H1 (cell line): ENCODE results near the gene PPIP5K1. TPM values are rescaled to one million over a fixed set of nuclear protein-coding genes. Genes with fewer than 3 reads are reported as not detected.
A peak's percentile ranks its signal among the peaks of the same experiment; 100 is the strongest.

Source experiments
- JUND ChIP-seq: IDR thresholded peaks from 2 replicates; pipeline ENCODE4 v1.6.1; 2011; ENCODE audit warnings: mild to moderate bottlenecking, improper control_type of control experiment, low read length
- PHF8 ChIP-seq: fragments of 200-600 bp; sonication (generic); conservative IDR thresholded peaks from 2 replicates; pipeline ENCODE4 v1.7.1; 2012; ENCODE audit warnings: low read depth, mild to moderate bottlenecking, inconsistent platforms, low read length, moderate library complexity
- RBBP5 ChIP-seq: IDR thresholded peaks from 2 replicates; pipeline ENCODE4 v1.7.1; 2012; ENCODE audit warnings: low read depth, mild to moderate bottlenecking, inconsistent platforms, low read length, moderate library complexity, borderline replicate concordance
- RXRA ChIP-seq: IDR thresholded peaks from 2 replicates; pipeline ENCODE4 v1.6.1; 2011; ENCODE audit warnings: low read depth, mild to moderate bottlenecking, low read length, moderate library complexity; ENCODE audit not compliant: insufficient read depth
- SAP30 ChIP-seq: fragments of 300-600 bp; sonication (generic); IDR thresholded peaks from 2 replicates; pipeline ENCODE4 v1.7.1; 2012; ENCODE audit warnings: low read length, moderate library complexity, mild to moderate bottlenecking, inconsistent platforms; ENCODE audit not compliant: insufficient read depth, insufficient replicate concordance
- YY1 ChIP-seq: IDR thresholded peaks from 2 replicates; pipeline ENCODE4 v1.6.1; 2011; ENCODE audit warnings: low read depth, mild to moderate bottlenecking, low read length
- polyA plus RNA-seq, 7 experiments: library from polyadenylated mRNA; depleted of rRNA in 3 of 7; stranded (reverse) in 5 of 7; unstranded in 2 of 7; fragments of >200 nt in 5 of 7; fragments of 200-250 nt in 2 of 7; gene quantifications; 1 replicate in 5 of 7; 2 replicates in 1 of 7; 4 replicates in 1 of 7; pipeline versions ENCODE4 v1.2.1 to v1.2.3, GENCODE V29; 2011 to 2013; ENCODE audit warnings: missing spikeins in 2 of 7, mixed read lengths in 2 of 7
- total RNA-seq: library from RNA; stranded (reverse); fragmentation: NEBNext Ultra II Directional; extraction: Animal tissue kit (Norgen Biotek cat#: 25700); gene quantifications from 2 replicates; pipeline ENCODE4 v1.2.1, GENCODE V29; 2021
- TF ChIP-seq, protein P1 (sequence below): fragments of 300-600 bp; sonication (generic); IDR thresholded peaks from 2 replicates; pipeline ENCODE4 v1.7.1; 2012; ENCODE audit warnings: low read length, moderate library complexity, mild to moderate bottlenecking, inconsistent platforms; ENCODE audit not compliant: insufficient replicate concordance
- TF ChIP-seq, protein P2 (sequence below): IDR thresholded peaks from 2 replicates; pipeline ENCODE4 v1.6.1; 2011; ENCODE audit warnings: low read length, improper control_type of control experiment

The PPIP5K1 gene
- total and polyA plus RNA-seq, 2 of the 8 experiments (the other 6 are each of a cell fraction or from before 2014, with no cell fraction given), result 18.8 to 22.7 TPM

DNA sequence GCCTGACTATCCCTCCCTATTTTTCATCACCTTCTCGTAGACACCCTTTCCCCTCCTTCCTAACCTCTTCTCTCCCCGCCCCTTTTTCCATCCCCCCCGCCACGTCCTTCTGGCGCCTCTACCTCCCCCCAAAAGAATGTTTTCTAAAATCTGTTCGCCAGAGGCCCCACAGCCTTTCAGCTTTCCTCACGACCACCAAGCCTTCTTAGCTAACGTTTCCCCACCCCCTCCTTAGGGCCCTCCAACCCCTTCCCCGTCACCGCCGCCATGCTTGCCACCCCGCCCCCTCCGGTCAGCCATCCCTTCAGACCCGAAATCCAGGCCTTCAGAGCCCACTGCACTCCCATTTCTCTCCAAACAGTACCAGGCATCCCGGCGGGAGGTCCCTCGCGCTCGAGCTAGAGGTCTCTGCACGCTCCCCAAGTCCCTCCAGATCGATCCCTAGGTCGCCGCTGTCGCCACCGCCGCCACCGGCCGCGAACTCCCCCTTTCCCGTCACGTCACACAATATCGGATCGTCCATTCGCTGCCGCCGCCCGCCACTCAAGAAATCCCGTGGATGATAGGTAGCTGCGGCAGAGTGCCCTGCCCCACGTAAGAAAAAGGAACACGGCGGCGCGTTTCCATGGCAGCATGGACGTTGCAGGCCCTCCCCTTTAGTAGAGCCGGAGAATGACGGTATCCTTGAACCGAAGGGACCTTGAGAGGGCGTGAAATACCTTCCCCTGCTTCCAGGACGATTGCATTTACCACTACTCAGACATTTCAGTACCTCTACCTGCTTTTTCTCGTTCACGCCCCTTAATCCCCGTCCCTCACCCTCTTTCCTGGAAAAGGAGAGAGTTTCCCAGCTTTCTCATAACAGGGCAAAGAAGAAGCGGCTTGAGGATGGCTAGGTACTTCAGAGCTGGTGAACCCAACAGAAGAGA lies 97.1 kb downstream of the PPIP5K1 start, which contains the start of gene TP53BP1 (continued):
- TF ChIP-seq, protein P1, sequence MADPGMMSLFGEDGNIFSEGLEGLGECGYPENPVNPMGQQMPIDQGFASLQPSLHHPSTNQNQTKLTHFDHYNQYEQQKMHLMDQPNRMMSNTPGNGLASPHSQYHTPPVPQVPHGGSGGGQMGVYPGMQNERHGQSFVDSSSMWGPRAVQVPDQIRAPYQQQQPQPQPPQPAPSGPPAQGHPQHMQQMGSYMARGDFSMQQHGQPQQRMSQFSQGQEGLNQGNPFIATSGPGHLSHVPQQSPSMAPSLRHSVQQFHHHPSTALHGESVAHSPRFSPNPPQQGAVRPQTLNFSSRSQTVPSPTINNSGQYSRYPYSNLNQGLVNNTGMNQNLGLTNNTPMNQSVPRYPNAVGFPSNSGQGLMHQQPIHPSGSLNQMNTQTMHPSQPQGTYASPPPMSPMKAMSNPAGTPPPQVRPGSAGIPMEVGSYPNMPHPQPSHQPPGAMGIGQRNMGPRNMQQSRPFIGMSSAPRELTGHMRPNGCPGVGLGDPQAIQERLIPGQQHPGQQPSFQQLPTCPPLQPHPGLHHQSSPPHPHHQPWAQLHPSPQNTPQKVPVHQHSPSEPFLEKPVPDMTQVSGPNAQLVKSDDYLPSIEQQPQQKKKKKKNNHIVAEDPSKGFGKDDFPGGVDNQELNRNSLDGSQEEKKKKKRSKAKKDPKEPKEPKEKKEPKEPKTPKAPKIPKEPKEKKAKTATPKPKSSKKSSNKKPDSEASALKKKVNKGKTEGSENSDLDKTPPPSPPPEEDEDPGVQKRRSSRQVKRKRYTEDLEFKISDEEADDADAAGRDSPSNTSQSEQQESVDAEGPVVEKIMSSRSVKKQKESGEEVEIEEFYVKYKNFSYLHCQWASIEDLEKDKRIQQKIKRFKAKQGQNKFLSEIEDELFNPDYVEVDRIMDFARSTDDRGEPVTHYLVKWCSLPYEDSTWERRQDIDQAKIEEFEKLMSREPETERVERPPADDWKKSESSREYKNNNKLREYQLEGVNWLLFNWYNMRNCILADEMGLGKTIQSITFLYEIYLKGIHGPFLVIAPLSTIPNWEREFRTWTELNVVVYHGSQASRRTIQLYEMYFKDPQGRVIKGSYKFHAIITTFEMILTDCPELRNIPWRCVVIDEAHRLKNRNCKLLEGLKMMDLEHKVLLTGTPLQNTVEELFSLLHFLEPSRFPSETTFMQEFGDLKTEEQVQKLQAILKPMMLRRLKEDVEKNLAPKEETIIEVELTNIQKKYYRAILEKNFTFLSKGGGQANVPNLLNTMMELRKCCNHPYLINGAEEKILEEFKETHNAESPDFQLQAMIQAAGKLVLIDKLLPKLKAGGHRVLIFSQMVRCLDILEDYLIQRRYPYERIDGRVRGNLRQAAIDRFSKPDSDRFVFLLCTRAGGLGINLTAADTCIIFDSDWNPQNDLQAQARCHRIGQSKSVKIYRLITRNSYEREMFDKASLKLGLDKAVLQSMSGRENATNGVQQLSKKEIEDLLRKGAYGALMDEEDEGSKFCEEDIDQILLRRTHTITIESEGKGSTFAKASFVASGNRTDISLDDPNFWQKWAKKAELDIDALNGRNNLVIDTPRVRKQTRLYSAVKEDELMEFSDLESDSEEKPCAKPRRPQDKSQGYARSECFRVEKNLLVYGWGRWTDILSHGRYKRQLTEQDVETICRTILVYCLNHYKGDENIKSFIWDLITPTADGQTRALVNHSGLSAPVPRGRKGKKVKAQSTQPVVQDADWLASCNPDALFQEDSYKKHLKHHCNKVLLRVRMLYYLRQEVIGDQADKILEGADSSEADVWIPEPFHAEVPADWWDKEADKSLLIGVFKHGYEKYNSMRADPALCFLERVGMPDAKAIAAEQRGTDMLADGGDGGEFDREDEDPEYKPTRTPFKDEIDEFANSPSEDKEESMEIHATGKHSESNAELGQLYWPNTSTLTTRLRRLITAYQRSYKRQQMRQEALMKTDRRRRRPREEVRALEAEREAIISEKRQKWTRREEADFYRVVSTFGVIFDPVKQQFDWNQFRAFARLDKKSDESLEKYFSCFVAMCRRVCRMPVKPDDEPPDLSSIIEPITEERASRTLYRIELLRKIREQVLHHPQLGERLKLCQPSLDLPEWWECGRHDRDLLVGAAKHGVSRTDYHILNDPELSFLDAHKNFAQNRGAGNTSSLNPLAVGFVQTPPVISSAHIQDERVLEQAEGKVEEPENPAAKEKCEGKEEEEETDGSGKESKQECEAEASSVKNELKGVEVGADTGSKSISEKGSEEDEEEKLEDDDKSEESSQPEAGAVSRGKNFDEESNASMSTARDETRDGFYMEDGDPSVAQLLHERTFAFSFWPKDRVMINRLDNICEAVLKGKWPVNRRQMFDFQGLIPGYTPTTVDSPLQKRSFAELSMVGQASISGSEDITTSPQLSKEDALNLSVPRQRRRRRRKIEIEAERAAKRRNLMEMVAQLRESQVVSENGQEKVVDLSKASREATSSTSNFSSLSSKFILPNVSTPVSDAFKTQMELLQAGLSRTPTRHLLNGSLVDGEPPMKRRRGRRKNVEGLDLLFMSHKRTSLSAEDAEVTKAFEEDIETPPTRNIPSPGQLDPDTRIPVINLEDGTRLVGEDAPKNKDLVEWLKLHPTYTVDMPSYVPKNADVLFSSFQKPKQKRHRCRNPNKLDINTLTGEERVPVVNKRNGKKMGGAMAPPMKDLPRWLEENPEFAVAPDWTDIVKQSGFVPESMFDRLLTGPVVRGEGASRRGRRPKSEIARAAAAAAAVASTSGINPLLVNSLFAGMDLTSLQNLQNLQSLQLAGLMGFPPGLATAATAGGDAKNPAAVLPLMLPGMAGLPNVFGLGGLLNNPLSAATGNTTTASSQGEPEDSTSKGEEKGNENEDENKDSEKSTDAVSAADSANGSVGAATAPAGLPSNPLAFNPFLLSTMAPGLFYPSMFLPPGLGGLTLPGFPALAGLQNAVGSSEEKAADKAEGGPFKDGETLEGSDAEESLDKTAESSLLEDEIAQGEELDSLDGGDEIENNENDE, result no peak
- TF ChIP-seq, protein P2, sequence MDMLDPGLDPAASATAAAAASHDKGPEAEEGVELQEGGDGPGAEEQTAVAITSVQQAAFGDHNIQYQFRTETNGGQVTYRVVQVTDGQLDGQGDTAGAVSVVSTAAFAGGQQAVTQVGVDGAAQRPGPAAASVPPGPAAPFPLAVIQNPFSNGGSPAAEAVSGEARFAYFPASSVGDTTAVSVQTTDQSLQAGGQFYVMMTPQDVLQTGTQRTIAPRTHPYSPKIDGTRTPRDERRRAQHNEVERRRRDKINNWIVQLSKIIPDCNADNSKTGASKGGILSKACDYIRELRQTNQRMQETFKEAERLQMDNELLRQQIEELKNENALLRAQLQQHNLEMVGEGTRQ, result no peak
- TF ChIP-seq PHF8 (peak; percentile 88), RBBP5 (no peak), SAP30 (peak; percentile 17), RXRA (no peak), JUND (no peak), YY1 (peak; percentile 86)
